ENCODE data around the gene ESPL1.

DNA sequence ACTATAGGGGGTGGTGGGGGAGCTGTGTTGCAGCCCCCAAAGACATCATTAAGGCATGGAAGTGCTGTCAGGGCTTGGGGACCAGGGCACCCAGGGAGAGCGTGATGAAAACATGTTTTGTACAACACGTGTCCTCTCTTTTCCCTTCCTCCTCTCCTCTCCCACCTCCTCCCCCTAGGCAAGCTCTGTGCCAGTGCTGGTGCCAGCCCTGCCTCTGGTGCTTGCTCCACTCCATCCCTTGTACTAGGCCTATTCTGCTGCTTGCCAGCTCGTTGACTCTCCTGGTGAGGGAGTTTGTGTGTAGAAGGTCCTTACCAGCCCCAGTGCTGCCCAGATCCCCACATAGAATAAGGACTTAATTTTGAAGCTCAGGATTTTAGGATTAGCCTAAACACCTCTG is 32.9 kb upstream of the ESPL1 start:
- TF ChIP-seq, protein P1, sequence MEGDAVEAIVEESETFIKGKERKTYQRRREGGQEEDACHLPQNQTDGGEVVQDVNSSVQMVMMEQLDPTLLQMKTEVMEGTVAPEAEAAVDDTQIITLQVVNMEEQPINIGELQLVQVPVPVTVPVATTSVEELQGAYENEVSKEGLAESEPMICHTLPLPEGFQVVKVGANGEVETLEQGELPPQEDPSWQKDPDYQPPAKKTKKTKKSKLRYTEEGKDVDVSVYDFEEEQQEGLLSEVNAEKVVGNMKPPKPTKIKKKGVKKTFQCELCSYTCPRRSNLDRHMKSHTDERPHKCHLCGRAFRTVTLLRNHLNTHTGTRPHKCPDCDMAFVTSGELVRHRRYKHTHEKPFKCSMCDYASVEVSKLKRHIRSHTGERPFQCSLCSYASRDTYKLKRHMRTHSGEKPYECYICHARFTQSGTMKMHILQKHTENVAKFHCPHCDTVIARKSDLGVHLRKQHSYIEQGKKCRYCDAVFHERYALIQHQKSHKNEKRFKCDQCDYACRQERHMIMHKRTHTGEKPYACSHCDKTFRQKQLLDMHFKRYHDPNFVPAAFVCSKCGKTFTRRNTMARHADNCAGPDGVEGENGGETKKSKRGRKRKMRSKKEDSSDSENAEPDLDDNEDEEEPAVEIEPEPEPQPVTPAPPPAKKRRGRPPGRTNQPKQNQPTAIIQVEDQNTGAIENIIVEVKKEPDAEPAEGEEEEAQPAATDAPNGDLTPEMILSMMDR (IDR thresholded peaks at IDR 0.05) = no peak
- TF ChIP-seq POLR2A (IDR thresholded peaks at IDR 0.05) (no peak), EP300 (IDR thresholded peaks at IDR 0.05) (no peak)

Measured in ovary (tissue), 3 donors.